Measurements from ENCODE around the gene TIGIT. TPM values are rescaled to one million over a fixed set of nuclear protein-coding genes. Genes with fewer than 3 reads are reported as not detected.
A peak's percentile ranks its signal among the peaks of the same experiment; 100 is the strongest.

The TIGIT gene
- total RNA-seq, 1 donor from 2014 or later = not detected

DNA sequence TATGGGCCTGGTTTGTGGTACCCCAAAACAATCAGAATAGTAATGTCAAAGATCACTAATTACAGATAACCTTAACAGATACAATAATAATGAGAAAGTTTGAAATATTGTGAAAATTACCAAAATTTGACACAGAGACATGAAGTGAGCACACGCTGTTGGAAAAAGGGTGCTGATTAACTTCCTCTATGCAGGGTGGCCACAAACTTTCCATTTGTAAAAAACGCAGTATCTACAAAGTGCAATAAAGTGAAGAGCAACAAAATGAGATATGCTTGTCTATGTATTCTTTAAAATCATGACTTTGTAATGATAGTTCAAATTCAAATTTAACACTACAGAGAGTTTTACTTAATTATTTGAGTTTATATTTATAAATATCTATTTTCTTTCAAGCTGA is 7.6 kb upstream of the TIGIT start:
- H3K4me1 Mint-ChIP-seq (ENCODE audit: low read depth) = no peaks in the 10 kb centered on the region
- no peak for DNase-seq (ENCODE audit: low spot score, unreplicated experiment)
- no peaks in the 10 kb centered on the region for H3K9me3 Mint-ChIP-seq (ENCODE audit: low read depth)

DNA sequence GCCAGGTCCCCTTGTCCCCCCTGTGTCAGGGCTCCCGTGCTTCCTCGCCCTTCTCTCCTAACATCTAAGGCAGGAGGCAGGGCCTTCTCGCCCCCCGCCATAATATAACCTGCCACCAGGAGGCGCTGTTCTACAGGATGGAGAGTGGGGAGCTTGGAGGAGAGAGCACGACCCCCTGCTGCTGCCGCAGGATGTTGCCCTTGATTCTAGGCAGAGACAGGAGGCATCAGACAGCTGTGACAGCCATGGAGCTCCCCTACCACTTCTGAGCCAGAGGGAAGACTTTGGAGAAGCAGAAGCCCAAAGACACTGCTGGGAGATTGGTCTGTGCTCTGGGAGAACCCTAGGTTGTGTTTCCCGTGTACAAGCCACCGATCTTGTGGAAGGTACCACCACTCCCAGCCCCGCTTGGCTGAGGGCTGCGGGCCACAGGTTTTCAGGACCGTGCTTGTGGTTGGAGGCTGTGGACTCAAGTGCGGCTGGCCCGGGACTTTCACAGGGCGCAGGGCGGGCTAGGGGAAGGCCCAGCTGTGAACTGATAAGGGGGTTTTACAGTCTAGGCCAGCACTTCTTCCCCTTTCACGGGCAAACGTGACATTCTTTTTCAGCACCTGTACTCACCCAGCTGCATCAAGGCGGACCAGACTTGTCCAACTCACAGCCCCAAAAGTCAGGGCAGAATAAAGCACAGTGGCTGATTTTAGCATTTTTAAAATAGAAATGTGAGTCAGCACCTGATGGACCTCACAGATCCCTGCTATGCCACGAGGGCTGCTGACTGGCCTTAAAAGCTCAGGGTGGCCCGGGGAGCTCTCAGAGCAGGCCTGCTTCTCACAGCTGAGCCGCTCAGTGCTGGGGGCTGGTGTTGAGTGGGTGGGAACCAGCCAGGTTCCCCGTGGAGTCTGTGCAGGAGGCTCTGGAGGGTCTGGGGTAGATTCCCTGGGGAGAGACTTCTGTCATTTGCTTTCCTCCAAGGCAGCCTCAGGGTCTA is 2.6 kb upstream of the TIGIT start:
- H3K36me3 Mint-ChIP-seq (ENCODE audit: insufficient read depth) = no peaks in the 10 kb centered on the region
- peak; percentile 68 for DNase-seq (ENCODE audit: low spot score, unreplicated experiment)
- H3K4me1 Mint-ChIP-seq (ENCODE audit: low read depth) = peaks cover 2% of the 10 kb centered on the region
- H3K27ac Mint-ChIP-seq = no peak overlapping the region
- TF ChIP-seq, protein P1, sequence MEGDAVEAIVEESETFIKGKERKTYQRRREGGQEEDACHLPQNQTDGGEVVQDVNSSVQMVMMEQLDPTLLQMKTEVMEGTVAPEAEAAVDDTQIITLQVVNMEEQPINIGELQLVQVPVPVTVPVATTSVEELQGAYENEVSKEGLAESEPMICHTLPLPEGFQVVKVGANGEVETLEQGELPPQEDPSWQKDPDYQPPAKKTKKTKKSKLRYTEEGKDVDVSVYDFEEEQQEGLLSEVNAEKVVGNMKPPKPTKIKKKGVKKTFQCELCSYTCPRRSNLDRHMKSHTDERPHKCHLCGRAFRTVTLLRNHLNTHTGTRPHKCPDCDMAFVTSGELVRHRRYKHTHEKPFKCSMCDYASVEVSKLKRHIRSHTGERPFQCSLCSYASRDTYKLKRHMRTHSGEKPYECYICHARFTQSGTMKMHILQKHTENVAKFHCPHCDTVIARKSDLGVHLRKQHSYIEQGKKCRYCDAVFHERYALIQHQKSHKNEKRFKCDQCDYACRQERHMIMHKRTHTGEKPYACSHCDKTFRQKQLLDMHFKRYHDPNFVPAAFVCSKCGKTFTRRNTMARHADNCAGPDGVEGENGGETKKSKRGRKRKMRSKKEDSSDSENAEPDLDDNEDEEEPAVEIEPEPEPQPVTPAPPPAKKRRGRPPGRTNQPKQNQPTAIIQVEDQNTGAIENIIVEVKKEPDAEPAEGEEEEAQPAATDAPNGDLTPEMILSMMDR (IDR thresholded peaks at IDR 0.05; ENCODE audit: unreplicated experiment) = peak; percentile 75
- no peak overlapping the region for H3K4me3 Mint-ChIP-seq (ENCODE audit: low read depth)
- no peaks in the 10 kb centered on the region for H3K27me3 Mint-ChIP-seq
- no peaks in the 10 kb centered on the region for H3K9me3 Mint-ChIP-seq (ENCODE audit: low read depth)

More for the DNA sequence above, 7.6 kb upstream of the TIGIT start:
- TF ChIP-seq, protein P1 (IDR thresholded peaks at IDR 0.05; ENCODE audit: unreplicated experiment) = no peak
- Mint-ChIP-seq H3K27ac (no peak overlapping the region), H3K36me3 (ENCODE audit: insufficient read depth) (no peaks in the 10 kb centered on the region), H3K27me3 (no peaks in the 10 kb centered on the region), H3K4me3 (ENCODE audit: low read depth) (no peak overlapping the region)

DNA sequence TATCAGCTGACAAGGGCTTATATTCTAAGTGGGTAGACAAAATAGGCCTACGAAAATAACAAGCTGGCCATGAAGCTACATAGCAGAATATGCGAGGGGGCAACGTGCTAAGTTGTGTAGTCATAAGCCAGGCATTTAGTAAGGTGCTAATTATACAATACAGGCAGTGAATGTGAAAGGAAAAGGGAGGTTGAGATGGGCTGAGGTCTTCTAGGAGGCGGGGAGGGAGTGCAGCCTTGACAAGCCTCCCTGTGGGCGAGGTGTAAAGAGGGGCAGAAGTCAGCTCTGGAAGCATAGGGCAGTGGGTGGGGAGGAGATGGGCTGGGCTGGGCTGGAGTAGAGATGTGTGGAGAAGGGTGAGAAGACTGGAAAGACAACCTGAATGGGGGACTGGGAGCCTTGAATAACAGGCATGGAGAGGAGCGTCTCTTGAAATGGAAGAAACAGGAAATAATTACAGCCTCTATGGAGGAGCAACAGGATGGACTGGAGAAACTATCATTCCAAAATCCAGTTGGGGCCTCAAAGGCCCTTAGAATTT is 1.2 kb downstream of the TIGIT start:
- DNase-seq (ENCODE audit: low spot score, unreplicated experiment) = no peak
- peaks cover 2% of the 10 kb centered on the region for H3K4me1 Mint-ChIP-seq (ENCODE audit: low read depth)
- H3K27me3 Mint-ChIP-seq = no peaks in the 10 kb centered on the region
- H3K9me3 Mint-ChIP-seq (ENCODE audit: low read depth) = no peaks in the 10 kb centered on the region
- TF ChIP-seq, protein P1 (IDR thresholded peaks at IDR 0.05; ENCODE audit: unreplicated experiment) = no peak
- H3K36me3 Mint-ChIP-seq (ENCODE audit: insufficient read depth) = no peaks in the 10 kb centered on the region
- H3K4me3 Mint-ChIP-seq (ENCODE audit: low read depth) = no peak overlapping the region
- H3K27ac Mint-ChIP-seq = no peak overlapping the region

DNA sequence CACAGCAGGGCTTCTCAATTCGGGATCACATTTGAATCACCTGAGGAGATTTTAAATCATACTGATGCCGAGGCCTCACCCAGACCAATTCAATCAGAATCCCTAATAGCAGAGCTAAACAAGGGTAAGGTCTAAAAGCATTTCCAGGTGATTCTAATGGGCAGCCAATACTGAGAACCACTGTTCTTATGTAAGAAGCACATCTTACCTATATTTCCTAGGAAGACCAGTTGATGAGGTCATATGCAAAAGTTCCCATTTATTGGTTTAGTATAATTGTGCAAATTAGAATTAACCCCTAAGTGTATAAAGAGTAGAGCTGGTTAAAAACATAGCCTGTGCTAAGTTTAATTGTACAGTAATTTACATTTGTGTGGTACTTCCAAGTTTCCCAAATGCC is 2.1 kb downstream of the TIGIT start:
- Mint-ChIP-seq H3K27ac (no peak overlapping the region), H3K36me3 (ENCODE audit: insufficient read depth) (no peaks in the 10 kb centered on the region), H3K9me3 (ENCODE audit: low read depth) (no peaks in the 10 kb centered on the region), H3K27me3 (no peaks in the 10 kb centered on the region), H3K4me1 (ENCODE audit: low read depth) (peaks cover 2% of the 10 kb centered on the region), H3K4me3 (ENCODE audit: low read depth) (no peak overlapping the region)
- TF ChIP-seq, protein P1 (IDR thresholded peaks at IDR 0.05; ENCODE audit: unreplicated experiment) = no peak
- DNase-seq (ENCODE audit: low spot score, unreplicated experiment) = no peak

DNA sequence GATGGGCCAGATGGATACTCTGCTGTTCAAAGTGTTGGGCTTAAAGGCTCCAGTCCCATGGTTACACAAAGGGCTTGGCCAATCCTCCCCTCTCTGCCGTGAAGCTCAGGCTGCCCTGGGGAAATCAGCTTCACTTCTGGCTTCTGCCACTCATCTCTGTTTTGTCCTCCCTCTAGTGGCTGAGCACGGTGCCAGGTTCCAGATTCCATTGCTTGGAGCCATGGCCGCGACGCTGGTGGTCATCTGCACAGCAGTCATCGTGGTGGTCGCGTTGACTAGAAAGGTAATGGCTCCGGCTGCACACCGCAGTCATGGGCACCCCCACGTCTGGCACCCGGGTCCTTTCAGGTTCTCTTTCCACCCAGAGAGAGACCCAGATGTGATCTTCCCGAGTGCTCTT is 5.6 kb downstream of the TIGIT start:
- Mint-ChIP-seq H3K4me1 (ENCODE audit: low read depth) (no peaks in the 10 kb centered on the region), H3K9me3 (ENCODE audit: low read depth) (no peaks in the 10 kb centered on the region), H3K27ac (no peak overlapping the region), H3K36me3 (ENCODE audit: insufficient read depth) (no peaks in the 10 kb centered on the region), H3K27me3 (no peaks in the 10 kb centered on the region), H3K4me3 (ENCODE audit: low read depth) (no peak overlapping the region)
- TF ChIP-seq, protein P1 (IDR thresholded peaks at IDR 0.05; ENCODE audit: unreplicated experiment) = peak; percentile 47
- no peak for DNase-seq (ENCODE audit: low spot score, unreplicated experiment)

Measured in progenitor cell of endocrine pancreas (in vitro differentiated cells).